ENCODE measurements around the gene SH3BP1. TPM values are rescaled to one million over a fixed set of nuclear protein-coding genes. Genes with fewer than 3 reads are reported as not detected.

SH3BP1 gene
- total and polyA plus RNA-seq, 2 donors (not counting 1 experiment from before 2014, with no cell fraction given) = 2.9 to 3.1 TPM

DNA sequence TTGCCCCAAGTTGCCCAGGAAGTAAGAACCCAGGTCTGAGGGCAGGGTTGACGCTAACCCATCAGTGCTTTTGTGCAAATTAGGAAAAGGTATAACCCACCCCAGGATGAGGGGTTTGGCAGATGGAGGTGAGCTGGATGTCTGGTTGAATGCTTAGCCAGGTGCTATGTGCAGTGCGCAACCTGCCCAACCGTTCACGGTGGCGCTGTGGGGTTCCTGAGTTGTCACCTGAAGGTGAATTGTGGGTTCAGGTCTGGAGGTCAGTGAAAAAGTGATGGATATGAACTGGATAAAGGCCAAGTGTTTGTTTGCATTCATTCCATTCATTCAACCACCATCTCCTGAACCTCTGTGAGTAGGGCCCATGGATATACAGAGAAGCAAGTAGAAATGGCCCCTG lies 45.2 kb upstream of the SH3BP1 start:
- no peak for DNase-seq (ENCODE audit: low read depth in 2 of 2)
- no peaks in the 10 kb centered on the region for H4K20me1 ChIP-seq (ENCODE audit: control insufficient read depth, extremely low read depth, insufficient read depth, low read length)
- no peaks in the 10 kb centered on the region for H3K79me2 ChIP-seq (ENCODE audit: control insufficient read depth, insufficient read depth, low read length)
- no peak overlapping the region for H3K4me2 ChIP-seq (ENCODE audit: extremely low read depth, insufficient read depth, low read length)
- H3K4me1 ChIP-seq (ENCODE audit: control insufficient read depth, extremely low read depth, insufficient read depth, low read length) = peaks cover 8% of the 10 kb centered on the region
- no peak overlapping the region for H3K27ac ChIP-seq (ENCODE audit: insufficient read depth, low read length)
- H3K4me3 ChIP-seq (replicated peaks in 1 of 4; ENCODE audit: control extremely low read depth in 1 of 4, insufficient read depth in 1 of 4, low read depth in 3 of 4, low read length in 4 of 4) = no peak overlapping the region
- H3K9ac ChIP-seq (ENCODE audit: insufficient read depth, low read length) = no peak overlapping the region
- H3K9me3 ChIP-seq (ENCODE audit: control insufficient read depth, insufficient read depth, low read depth, low read length) = no peaks in the 10 kb centered on the region
- no peaks in the 10 kb centered on the region for H3K36me3 ChIP-seq (ENCODE audit: control insufficient read depth, insufficient read depth, low read length)
- H3K27me3 ChIP-seq (ENCODE audit: control insufficient read depth, insufficient read depth, low read length) = no peaks in the 10 kb centered on the region
- no peak overlapping the region for H2AFZ ChIP-seq (ENCODE audit: low read length)
- TF ChIP-seq, protein P1, sequence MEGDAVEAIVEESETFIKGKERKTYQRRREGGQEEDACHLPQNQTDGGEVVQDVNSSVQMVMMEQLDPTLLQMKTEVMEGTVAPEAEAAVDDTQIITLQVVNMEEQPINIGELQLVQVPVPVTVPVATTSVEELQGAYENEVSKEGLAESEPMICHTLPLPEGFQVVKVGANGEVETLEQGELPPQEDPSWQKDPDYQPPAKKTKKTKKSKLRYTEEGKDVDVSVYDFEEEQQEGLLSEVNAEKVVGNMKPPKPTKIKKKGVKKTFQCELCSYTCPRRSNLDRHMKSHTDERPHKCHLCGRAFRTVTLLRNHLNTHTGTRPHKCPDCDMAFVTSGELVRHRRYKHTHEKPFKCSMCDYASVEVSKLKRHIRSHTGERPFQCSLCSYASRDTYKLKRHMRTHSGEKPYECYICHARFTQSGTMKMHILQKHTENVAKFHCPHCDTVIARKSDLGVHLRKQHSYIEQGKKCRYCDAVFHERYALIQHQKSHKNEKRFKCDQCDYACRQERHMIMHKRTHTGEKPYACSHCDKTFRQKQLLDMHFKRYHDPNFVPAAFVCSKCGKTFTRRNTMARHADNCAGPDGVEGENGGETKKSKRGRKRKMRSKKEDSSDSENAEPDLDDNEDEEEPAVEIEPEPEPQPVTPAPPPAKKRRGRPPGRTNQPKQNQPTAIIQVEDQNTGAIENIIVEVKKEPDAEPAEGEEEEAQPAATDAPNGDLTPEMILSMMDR (conservative IDR thresholded peaks at IDR 0.05 in 1 of 2, IDR thresholded peaks at IDR 0.05 in 1 of 2; ENCODE audit: low read depth in 1 of 2, low read length in 2 of 2) = no peak
- no peak for TF ChIP-seq EZH2 (IDR thresholded peaks at IDR 0.05; ENCODE audit: low read length, missing control alignments)

DNA sequence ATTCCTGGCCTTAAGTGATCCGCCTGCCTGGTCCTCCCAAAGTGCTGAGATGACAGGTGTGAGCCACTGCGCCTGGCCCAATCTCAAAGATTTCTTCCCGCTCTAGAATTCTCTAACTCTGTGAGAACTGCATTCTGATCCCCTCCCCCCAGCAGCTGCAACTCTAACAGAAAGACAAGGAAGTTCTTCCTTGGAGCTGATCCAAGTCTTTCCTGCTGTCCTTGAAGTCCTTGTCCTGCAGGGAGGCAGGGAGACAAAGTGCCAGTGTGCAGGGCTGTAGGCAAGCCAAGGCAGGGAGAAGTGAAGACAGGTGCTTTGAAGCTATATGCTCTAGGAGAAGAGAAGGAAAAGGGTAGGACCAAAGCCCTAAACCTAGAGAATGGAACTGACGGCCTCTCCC lies 40.3 kb upstream of the SH3BP1 start:
- H3K9me3 ChIP-seq (ENCODE audit: control insufficient read depth, insufficient read depth, low read depth, low read length) = no peaks in the 10 kb centered on the region
- H3K4me2 ChIP-seq (ENCODE audit: extremely low read depth, insufficient read depth, low read length) = no peak overlapping the region
- H3K27me3 ChIP-seq (ENCODE audit: control insufficient read depth, insufficient read depth, low read length) = no peaks in the 10 kb centered on the region
- TF ChIP-seq EZH2 (IDR thresholded peaks at IDR 0.05; ENCODE audit: low read length, missing control alignments) = no peak
- TF ChIP-seq, protein P1 (conservative IDR thresholded peaks at IDR 0.05 in 1 of 2, IDR thresholded peaks at IDR 0.05 in 1 of 2; ENCODE audit: low read depth in 1 of 2, low read length in 2 of 2) = no peak
- no peak overlapping the region for H3K4me3 ChIP-seq (replicated peaks in 1 of 4; ENCODE audit: control extremely low read depth in 1 of 4, insufficient read depth in 1 of 4, low read depth in 3 of 4, low read length in 4 of 4)
- H3K36me3 ChIP-seq (ENCODE audit: control insufficient read depth, insufficient read depth, low read length) = no peaks in the 10 kb centered on the region
- DNase-seq (ENCODE audit: low read depth in 2 of 2) = no peak
- H3K4me1 ChIP-seq (ENCODE audit: control insufficient read depth, extremely low read depth, insufficient read depth, low read length) = no peaks in the 10 kb centered on the region
- no peak overlapping the region for H3K9ac ChIP-seq (ENCODE audit: insufficient read depth, low read length)
- H4K20me1 ChIP-seq (ENCODE audit: control insufficient read depth, extremely low read depth, insufficient read depth, low read length) = no peaks in the 10 kb centered on the region
- H3K79me2 ChIP-seq (ENCODE audit: control insufficient read depth, insufficient read depth, low read length) = no peaks in the 10 kb centered on the region
- no peak overlapping the region for H3K27ac ChIP-seq (ENCODE audit: insufficient read depth, low read length)
- H2AFZ ChIP-seq (ENCODE audit: low read length) = no peak overlapping the region

DNA sequence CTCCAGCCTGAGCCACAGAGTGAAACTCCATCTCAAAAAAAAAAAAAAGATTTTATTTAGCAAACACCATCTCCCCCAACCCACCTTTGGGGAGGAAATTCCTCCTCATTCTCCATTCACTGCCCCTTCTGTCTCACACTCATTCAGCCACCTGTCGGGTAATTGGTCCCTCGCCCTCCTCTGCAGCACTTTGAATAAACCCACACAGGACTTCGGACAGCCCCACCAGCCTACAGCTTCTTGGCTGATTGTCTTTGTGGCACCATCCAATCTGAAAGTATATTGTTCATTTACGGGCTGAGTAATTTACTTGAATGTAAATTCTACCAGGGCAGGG lies 38.3 kb upstream of the SH3BP1 start:
- H3K4me3 ChIP-seq (replicated peaks in 1 of 4; ENCODE audit: control extremely low read depth in 1 of 4, insufficient read depth in 1 of 4, low read depth in 3 of 4, low read length in 4 of 4) = no peak overlapping the region
- H3K9me3 ChIP-seq (ENCODE audit: control insufficient read depth, insufficient read depth, low read depth, low read length) = no peaks in the 10 kb centered on the region
- H3K36me3 ChIP-seq (ENCODE audit: control insufficient read depth, insufficient read depth, low read length) = no peaks in the 10 kb centered on the region
- no peak for TF ChIP-seq EZH2 (IDR thresholded peaks at IDR 0.05; ENCODE audit: low read length, missing control alignments)
- TF ChIP-seq, protein P1 (conservative IDR thresholded peaks at IDR 0.05 in 1 of 2, IDR thresholded peaks at IDR 0.05 in 1 of 2; ENCODE audit: low read depth in 1 of 2, low read length in 2 of 2) = no peak
- no peak overlapping the region for H3K27ac ChIP-seq (ENCODE audit: insufficient read depth, low read length)
- DNase-seq (ENCODE audit: low read depth in 2 of 2) = no peak
- no peak overlapping the region for H3K4me2 ChIP-seq (ENCODE audit: extremely low read depth, insufficient read depth, low read length)
- no peak overlapping the region for H2AFZ ChIP-seq (ENCODE audit: low read length)
- H3K4me1 ChIP-seq (ENCODE audit: control insufficient read depth, extremely low read depth, insufficient read depth, low read length) = no peaks in the 10 kb centered on the region
- no peak overlapping the region for H3K9ac ChIP-seq (ENCODE audit: insufficient read depth, low read length)
- peaks cover 8% of the 10 kb centered on the region for H3K27me3 ChIP-seq (ENCODE audit: control insufficient read depth, insufficient read depth, low read length)
- no peaks in the 10 kb centered on the region for H3K79me2 ChIP-seq (ENCODE audit: control insufficient read depth, insufficient read depth, low read length)
- H4K20me1 ChIP-seq (ENCODE audit: control insufficient read depth, extremely low read depth, insufficient read depth, low read length) = no peaks in the 10 kb centered on the region
